Measurements from ENCODE around the gene ZNF500.
"Not testable (repeated sequence)": the region's sequence is repeated elsewhere in the genome, so short reads cannot be mapped to it uniquely, and the experiment has no call there.

The ZNF500 gene

GRCh38 chr16:4745274-4745569 lies 21.7 kb downstream of the ZNF500 start:
- DNase-seq (ENCODE audit: low read depth) = no peak

GRCh38 chr16:4744555-4745273 lies 22.2 kb downstream of the ZNF500 start:
- DNase-seq (ENCODE audit: low read depth) = no peak

- DNase-seq (ENCODE audit: low read depth) = no peak
Measured at GRCh38 chr16:4743226-4743878, 23.6 kb downstream of the ZNF500 start.

- not testable (repeated sequence) for DNase-seq (ENCODE audit: low read depth)
Measured at GRCh38 chr16:4738370-4738769, 28.6 kb downstream of the ZNF500 start.

GRCh38 chr16:4737545-4737944 lies 29.4 kb downstream of the ZNF500 start:
- no peak for DNase-seq (ENCODE audit: low read depth)

GRCh38 chr16:4736546-4736945 lies 30.4 kb downstream of the ZNF500 start:
- DNase-seq (ENCODE audit: low read depth) = no peak

- DNase-seq (ENCODE audit: low read depth) = peak; percentile 94
Measured at GRCh38 chr16:4734730-4735535, 32.0 kb downstream of the ZNF500 start.

- DNase-seq (ENCODE audit: low read depth) = peak; percentile 76
Measured at GRCh38 chr16:4734063-4734729, 32.8 kb downstream of the ZNF500 start, which contains the start of the genes ANKS3 and DNAAF8. ANKS3 (minus strand) TSS chr16:4734271; CDS start chr16:4730149, 4,122 bp downstream. DNAAF8 (plus strand) TSS chr16:4734537; CDS start chr16:4736515, 1,978 bp downstream.

- no peak for DNase-seq (ENCODE audit: low read depth)
Measured at GRCh38 chr16:4733747-4734062, 33.3 kb downstream of the ZNF500 start.

- DNase-seq (ENCODE audit: low read depth) = no peak
Measured at GRCh38 chr16:4733211-4733742, 33.7 kb downstream of the ZNF500 start.

- no peak for DNase-seq (ENCODE audit: low read depth)
Measured at GRCh38 chr16:4729876-4730275, 37.1 kb downstream of the ZNF500 start.

GRCh38 chr16:4728676-4729075 lies 38.3 kb downstream of the ZNF500 start:
- no peak for DNase-seq (ENCODE audit: low read depth)

GRCh38 chr16:4726616-4727015 lies 40.3 kb downstream of the ZNF500 start:
- DNase-seq (ENCODE audit: low read depth) = no peak

GRCh38 chr16:4724661-4725270 lies 42.2 kb downstream of the ZNF500 start:
- DNase-seq (ENCODE audit: low read depth) = no peak

GRCh38 chr16:4723071-4723767 lies 43.7 kb downstream of the ZNF500 start:
- no peak for DNase-seq (ENCODE audit: low read depth)

GRCh38 chr16:4718466-4718865 lies 48.5 kb downstream of the ZNF500 start:
- DNase-seq (ENCODE audit: low read depth) = no peak

GRCh38 chr16:4714996-4715395 lies 52.0 kb downstream of the ZNF500 start:
- DNase-seq (ENCODE audit: low read depth) = no peak

GRCh38 chr16:4713663-4714501 lies 53.1 kb downstream of the ZNF500 start:
- no peak for DNase-seq (ENCODE audit: low read depth)

GRCh38 chr16:4709481-4709880 lies 57.5 kb downstream of the ZNF500 start:
- DNase-seq (ENCODE audit: low read depth) = no peak

- DNase-seq (ENCODE audit: low read depth) = no peak
Measured at GRCh38 chr16:4706871-4707270, 60.1 kb downstream of the ZNF500 start.

Data from stimulated activated CD8-positive, alpha-beta memory T cell treated with anti-CD3 and anti-CD28 coated beads, Interleukin-4, amount 100 ng/mL, for 24 hours (primary cell).